ENCODE results near the gene INTS2.

- no peak for TF ChIP-seq CTCF (IDR thresholded peaks at IDR 0.05)
- TF ChIP-seq POLR2A (IDR thresholded peaks at IDR 0.05): no peak
These were observed 80.9 kb downstream of the INTS2 start for GRCh38 chr17:61846761-61847375.

Data from right lobe of liver (tissue), 4 donors.